LNCAP (cell line): ENCODE data around the gene VEGFA.

Experiments
- CTCF ChIP-seq: fragments of 450-650 bp; IDR thresholded peaks from 2 replicates; pipeline ENCODE4 v1.5.1; 2017; ENCODE audit warnings: mild to moderate bottlenecking

The VEGFA gene

GRCh38 chr6:43796903-43797890 is 27.2 kb downstream of the VEGFA start:
- no peak for TF ChIP-seq CTCF

DNA sequence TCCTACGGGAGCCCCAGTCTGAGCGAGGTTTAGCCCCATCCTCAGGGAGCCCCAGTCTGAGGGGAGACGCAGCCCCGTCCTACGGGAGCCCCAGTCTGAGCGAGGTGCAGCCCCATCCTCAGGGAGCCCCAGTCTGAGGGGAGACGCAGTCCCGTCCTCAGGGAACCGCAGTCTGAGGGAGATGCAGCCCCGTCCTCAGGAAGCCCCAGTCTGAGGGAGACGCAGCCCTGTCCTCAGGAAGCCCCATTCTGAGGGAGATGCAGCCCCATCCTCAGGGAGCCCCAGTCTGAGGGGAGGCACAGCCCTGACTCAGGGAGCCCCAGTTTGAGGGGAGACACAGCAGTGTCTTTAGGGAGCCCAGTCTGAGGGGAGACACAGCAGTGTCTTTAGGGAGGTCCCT is 27.9 kb downstream of the VEGFA start:
- TF ChIP-seq CTCF = no peak

DNA sequence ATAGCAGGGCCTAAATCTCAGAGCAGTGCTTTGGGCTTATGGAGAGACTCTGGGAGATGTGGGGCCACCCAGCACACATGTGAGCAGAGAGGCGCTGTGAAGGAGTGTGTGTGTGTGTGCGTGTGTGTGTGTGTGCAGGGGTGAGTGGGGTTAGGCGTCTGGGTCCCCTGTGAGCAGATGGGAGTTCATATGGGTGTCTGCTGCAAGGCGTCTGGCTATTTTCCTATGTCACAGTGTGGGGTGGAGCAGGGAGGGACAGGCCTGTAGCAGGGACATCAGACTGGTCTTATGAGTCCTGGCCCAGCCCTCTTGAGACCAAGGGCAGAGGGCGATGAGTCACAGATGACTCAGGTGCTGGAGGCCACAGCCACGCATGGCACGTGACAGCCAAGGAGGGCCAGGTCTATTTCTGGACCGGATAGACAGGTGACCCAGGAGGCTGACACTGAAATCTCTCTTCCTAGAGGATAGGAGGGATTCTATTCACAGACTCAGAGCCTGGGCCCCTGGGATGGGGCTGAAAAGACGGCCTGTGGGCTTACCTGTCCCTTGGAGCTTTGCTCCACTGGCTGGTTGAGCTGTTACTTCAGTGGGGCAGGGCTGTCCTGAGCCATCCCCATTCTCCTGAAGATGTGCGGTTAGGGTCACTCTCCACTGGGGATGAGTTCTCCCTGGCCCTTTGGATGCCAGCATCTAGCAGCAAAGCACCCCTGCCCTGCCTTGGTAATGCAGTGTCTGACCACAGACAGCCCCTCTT is 28.9 kb downstream of the VEGFA start:
- no peak for TF ChIP-seq CTCF

- no peak for TF ChIP-seq CTCF
Observed at GRCh38 chr6:43799551-43800297, 29.7 kb downstream of the VEGFA start.

DNA sequence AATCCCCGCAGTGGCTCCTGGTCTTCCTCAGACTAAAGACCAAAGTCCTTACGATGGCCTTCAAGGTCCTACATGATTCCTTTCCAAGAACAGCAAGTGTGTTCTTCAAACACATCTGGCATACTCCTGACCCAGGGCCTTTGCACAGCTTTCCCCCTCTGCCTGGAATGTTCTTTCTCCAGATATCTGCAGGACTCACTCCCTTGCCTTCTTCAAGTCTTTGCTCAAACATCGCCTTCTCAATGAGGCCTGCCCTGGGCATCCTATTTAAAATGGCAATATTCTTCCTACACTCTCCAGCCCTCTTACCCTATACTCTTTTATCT is 30.2 kb downstream of the VEGFA start:
- TF ChIP-seq CTCF = no peak

DNA sequence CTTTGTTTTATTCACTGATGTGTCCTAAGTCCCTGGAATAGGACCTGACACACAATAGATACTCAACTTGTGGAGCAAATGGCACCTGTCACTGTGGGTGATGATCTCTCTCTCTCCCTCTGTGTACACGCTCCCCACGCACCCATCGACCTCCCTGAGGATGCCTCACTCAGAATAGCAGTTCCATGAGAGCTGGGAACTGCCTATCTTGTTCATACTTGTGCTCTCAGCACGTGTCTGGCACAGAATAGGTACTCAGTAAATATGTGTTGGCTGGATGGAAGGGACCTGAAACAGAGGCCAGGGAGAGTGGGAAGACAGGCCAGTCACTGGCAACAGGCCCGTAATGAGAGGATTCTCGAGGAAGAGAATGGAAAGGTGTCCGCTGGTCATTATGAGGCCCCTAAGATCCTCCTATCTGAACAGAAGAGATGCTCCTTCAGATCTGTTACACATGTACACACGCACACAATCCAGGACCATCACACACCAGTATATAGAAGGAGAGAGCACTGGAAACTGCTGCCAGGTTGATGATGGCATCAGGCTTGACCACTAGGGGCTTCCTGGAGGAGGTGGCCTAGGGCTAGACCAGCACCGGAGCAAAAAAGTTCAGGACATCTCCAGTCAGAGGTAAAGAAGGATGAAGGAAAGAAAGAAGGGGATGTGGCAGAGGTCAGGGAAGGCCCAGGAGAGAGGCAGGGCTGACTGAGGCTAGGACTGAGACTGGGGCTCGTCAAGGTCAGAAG is 30.9 kb downstream of the VEGFA start:
- no peak for TF ChIP-seq CTCF
